Activated gamma-delta T cell treated with anti-CD3 and anti-CD28 coated beads, Interleukin-2, amount 50 U/mL, for 16 hours (primary cell): Measurements from ENCODE around the gene MEF2A.
"Not testable (repeated sequence)": the region's sequence is repeated elsewhere in the genome, so short reads cannot be mapped to it uniquely, and the experiment has no call there.

ENCODE experiments used
- DNase-seq: peaks from one replicate; pipeline ENCODE4 v3.0.0-alpha.2; 2020; ENCODE audit warnings: low read depth

Gene MEF2A

DNA sequence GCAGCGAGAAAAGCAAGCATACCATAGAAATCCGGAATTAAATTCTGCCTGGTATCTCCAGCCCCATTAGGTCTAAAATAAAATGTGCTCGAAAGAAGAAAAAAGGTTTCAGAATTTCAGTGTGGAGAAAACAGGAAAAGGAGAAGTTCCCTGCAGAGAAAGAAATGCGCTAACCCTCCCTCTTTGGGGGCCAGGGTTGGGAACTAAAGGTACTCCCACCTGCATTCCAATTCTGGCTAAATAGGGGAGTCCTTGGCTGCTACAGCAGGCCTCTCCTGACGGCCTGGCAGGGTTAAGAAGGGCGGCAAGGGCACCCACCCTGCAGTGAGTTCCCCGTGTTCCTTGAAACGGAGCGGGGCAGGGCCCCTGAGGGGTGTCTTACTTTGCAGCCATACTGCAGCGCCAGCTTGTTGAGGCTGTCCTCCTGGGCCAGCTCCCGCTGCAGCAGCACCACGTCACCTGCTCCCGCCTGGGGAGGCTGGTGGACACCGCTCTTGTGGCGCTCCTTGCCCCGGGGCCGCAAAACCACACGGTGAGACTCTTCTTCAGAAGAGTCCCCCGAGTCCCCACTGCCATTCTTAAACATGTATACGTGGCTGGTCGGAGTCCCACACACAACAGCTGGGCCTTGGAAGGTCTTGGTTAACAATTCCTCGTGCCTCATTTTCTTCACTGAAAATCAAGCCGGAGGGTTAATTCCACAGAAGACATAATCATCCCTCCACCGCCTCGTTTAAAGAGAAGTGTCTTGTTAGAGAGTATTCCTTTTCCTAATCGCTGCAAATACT is 165.7 kb downstream of the MEF2A start:
- DNase-seq = no peak

DNA sequence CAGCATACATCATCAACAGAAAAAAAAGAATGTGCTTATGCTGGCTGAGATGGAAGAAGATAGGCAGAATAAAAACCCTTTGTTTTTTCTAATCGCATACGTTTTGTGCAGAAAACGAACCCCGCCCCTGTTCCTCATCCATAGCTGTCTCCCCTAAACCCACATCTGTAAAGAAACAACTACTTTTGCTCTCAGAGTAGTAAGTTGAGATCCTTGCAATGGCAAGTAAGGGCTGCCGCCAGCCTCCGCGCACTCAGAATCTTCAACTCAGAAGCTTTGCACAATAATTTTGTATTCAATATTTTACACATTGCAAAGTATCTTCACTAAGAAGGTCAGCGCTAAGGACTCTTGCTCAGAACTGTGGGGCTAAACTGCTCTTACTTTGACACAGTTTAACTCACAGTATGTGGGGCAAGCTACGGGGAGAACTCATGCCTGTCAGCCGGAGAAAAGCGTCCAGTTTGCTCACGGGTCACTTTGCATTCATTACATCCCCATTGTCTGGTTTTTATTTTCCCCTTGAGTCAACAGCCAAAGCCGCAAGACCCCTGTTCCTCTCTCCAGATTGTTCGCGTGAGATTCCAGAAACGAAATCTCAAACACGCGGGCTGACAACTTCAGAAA is 166.5 kb downstream of the MEF2A start:
- DNase-seq = no peak

DNA sequence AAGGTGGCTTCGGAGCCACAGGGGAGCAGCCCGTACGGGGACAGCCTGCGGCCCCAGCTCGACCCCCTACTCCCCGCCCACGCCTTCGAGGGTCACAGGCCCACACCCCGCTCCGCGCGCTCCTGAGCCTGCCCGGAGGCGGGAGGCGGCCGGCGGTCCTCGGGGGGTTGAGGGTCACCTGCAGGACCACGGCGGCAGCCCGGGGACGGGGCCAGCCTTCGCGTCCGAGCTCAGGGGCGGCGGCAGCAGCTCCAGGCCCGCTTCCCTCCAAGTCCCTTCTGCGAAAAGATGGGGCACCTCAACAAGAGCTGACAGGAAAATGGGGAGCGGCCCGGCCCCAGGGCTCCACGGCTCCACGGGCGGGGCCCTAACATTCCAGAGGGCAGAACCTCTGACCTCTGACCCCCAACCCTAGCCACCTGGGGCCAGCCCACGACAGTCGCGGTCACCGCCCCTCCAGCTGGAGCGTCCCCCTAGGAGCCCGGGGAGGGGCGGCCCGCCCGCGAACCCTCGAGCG is 167.0 kb downstream of the MEF2A start:
- DNase-seq = no peak

DNA sequence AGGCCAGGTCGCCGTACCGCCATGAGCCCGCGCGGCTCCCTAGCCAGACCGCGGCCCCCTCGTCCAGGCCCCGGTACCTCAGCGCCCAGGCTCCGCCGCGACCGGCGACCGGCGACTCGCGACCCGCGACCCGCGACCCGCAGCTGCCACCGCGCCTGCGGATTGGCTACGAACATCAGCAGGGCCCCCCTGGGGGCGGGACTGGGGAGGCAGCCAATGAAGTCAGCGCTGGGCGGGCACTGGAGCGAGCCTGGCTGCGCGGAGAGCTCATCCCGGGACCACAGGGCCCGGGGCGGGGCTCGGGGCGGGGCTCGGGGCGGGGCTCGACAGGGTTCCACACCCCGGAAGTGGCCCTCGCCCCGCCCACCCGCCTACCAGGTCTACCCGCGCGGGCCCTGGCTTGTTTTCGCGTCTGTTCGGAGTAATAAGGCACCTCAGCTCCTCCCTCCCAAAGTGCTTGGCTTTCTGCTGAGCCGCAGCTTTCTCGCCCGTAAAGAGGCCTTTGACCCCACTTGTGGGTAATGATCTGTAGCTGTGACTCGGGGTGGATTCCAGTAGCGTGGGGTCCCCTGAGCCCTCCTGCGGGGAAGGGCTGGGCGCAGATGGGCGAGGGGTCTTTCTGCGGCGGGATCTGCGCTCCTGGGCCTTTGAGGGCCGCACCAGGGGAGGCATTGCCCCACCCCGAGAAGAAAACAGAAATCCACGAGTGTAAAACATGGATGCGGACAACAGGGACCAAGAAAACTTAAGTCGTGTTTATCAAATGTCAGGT is 167.7 kb downstream of the MEF2A start, which contains the start of gene LYSMD4:
TSS of gene LYSMD4 (minus strand) at position 170 of the 772 bp plus-strand sequence. CDS start 1,438 bp downstream, outside the sequence.
- peak; percentile 99 for DNase-seq

DNA sequence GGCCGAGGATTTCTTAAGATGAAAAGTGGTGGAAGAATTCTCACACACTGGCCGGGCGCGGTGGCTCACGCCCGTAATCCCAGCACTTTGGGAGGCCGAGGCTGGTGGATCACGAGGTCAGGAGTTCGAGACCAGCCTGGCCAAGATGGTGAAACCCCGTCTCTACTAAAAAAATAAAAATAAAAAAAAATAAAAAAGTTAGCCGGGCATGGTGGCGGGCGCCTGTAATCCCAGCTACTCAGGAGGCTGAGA is 168.2 kb downstream of the MEF2A start:
- not testable (repeated sequence) for DNase-seq

DNA sequence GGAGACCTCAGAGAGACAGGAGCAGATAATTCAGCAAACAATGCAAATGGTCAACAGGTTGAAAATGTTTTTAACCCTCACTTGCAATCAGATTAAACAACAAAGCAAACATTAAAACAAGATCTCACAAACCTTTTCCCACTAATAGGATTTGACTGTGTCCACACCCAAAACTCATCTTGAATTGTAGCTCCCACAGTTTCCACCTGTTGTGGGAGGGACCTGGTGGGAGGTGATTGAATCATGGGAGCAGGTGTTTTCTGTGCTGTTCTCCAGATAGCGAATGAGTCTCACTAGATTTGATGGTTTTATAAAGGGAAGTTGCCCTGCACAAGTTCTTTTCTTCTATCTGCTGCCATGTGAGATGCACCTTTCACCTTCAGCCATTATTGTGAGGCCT is 168.8 kb downstream of the MEF2A start:
- no peak for DNase-seq

DNA sequence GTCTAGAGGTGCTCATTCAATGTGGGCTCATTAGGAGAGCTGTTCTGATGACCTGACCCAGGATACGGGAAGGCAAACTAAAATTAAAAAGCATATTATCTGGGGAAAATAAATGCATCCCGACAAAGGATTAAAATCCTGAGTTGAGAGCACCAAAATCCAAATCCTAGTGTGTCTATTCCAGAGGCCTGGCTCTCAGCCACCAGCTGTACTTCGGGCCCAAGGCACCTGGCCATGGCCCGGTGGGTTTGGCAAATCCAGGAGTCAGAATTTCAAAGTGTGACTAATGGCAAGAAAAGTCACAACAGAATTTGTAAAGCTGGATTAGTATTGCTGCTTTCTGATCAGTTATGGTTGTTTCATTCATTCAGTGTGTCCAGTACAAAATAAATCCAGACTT is 170.1 kb downstream of the MEF2A start:
- DNase-seq = no peak

DNA sequence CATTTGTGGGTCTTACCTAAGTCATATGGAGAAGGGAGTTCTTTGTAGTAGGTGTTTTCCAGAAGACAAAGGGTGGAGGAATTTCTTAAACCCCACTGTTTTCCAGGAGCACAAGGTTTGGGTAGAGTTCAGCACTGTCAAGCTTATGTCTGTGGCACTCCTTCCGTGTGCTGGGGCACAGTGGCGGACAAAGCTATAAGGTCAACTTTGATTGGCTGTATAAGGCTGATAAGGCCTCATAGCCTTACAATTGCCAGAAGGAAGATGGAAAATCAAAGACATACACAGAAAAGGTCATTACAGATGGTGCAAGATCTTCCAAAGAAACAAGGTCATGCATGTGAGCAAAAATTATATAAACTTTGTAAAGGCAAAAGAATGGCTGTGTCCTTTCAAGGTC is 170.9 kb downstream of the MEF2A start:
- no peak for DNase-seq

DNA sequence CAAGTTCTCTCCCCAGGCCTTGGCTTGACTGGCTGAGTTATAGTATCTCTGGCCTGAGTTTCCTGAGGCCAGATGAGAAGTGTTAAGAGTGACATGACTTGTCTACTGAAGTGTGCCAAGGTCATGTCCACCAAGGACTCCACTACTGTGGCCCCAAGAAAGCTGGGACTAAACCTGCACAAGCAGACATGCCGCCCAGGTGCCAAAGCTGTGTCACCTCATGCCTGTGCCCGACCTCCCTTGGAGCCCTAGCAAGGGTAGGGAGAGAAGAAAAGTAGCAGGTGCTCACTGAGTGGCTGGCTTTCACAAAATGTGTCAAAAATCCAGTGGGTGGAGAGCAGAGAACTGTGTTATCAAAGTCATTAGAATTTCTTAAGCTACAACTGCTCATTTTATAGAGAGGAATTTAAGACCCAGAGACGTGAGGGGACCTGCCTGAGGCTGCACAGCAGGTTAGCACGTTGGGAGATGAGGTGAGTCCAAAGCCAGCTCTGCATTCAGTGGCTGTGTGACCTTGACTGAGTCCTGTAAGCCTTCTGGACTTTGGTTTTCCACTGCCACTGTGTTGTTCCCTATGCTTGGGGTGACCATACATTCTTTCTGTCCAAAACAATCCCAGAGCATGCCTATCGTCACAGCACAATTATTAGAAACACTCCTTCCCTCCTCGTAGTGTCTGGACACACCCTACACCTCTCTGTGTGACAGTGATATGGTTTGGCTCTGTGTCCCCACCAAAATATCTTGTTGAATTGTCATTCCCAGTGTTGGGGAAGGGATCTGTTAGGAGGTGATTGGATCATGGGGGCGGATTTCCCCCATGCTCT is 172.4 kb downstream of the MEF2A start:
- DNase-seq = no peak

DNA sequence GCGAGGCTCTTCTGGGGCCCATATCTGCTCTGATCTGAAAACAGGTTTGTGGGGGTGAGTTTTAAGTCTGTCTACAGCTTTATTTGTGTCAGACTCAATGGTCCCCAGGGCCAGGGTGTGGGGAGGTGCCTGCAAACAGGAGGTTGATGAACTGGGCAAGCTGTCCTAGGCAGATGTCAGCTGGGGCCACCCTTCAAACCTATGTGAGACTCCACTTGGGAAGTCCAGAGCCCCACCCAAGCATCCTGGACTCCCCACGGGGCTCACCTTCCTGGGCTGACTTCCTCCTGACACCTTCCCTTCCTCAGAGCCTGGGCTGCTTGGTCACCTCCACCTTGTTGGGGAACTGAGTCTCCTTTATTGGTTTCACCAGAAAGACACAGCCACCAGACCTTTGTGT is 176.1 kb downstream of the MEF2A start:
- no peak for DNase-seq

DNA sequence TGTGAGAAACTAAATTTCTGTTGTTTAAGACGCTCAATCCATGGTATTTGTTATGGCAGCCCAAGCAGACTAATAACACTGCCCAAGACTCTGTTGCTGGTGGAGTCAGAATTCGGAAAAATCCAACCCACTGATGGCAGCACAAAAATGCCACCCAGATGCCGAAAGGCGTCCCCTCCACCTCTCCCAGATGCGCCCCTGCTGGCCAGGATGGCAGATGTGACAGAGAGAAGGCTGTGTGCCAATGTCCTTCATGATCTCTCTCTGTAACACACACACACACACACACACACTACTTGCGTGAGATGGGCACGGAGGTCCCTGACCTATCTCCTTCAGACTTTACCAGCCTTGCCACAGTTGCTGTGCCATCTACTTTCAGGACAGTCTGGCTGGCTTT is 178.4 kb downstream of the MEF2A start:
- no peak for DNase-seq

DNA sequence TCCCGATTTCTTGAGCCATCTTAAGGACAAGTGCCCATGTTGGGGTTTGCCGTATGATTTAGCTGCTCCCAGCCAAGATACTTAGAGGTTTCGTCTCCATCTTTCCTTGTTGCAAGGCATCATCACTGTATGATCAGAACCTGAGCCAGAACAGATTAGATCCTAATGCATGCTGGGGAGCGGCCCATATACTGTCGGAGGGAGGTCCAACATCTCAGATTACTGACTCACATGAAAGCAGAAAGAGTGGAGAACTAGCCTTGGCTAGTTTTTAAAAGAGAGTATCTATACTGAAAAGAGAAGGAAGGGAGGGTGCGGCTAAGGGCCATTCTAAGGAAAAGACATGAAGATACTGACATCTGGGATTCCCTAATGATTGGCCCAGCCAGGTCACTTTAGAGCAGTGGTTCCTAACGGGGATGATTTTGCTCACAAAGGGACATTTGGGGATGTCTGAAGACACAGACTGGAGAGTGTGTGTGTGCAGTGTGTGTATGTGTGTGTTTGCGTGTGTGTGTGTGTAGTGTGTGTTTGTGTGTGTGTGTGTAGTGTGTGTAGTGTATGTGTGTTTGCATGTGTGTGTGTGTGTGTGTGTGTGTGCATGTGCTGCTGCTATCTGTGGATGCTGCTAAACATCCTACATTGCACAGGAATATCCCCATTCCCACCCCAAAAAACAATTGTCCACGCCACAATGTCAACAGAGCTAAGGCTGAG is 179.7 kb downstream of the MEF2A start:
- DNase-seq = no peak

DNA sequence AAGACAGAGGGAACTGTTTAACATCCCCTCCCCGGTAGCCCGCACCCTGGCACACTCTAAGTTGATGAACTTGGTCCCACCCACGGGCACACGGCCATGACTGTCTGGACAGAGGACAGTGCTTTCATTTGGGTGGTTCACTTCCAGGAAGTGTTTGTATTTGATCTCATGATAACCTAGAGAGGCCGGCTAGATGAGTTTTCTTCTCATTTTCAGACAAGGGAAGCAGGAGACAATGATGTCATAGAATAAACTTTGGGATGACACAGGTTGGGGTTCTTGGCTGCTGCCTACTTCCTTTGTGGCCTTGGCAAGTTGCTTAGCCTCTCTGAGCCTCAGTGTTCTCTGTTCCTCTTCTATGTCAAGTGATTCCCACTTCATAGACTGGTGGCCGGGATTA is 183.6 kb downstream of the MEF2A start:
- no peak for DNase-seq

DNA sequence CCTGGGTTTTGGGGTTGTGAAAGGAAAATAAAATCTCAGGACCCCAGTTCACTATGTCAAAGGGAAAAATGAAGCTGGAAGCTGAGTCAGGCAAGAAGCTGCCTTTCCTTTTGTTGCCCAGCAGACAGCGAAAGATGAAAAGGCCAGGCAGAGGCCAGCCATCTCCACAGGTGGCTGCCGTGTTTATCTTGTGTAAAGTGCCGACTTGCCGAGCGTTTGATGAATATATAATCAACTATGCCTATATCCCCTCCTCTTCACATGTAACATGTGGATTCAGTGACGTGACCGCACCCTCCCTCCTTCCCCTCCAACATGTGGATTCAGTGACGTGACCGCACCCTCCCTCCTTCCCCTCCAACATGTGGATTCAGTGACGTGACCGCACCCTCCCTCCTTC is 184.5 kb downstream of the MEF2A start:
- not testable (repeated sequence) for DNase-seq

DNA sequence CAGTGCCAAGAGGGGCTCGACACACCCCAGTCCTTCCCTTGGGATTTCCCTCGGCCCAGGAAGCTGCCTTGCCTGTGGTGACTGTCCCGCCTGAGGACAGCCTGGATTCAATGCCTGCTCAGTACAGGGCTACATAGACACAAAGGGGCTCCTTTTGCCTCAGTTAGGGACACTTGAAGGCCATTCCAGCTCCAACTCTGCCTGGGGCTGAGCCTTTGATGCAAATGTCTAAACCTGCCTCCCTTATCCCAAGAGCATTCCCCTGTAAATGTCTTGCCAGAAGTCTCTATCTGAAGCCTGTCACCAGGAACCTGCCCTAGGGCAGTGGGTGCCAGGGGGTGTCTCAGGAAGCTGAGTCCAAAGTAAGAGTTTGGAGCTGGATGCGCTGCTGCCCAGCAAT is 186.8 kb downstream of the MEF2A start:
- DNase-seq = no peak

DNA sequence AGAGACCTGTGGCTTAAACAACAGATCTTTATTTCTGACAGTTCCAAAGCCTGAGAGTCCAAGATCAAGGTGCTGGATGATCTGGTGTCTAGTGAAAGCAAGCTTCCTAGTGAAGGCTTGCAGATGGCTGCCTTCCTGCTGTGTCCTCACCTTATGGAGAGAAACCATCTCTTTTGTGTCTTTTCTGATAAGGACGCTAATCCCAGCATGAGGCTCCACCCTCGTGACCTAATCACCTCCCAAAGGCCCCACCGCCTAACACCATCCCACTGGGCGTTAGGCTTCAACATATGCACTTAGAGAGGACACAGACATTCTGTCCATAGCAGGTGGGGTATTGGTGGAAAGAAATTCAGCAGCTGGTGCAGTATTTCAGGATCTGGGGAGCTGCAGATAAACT is 187.3 kb downstream of the MEF2A start:
- no peak for DNase-seq

DNA sequence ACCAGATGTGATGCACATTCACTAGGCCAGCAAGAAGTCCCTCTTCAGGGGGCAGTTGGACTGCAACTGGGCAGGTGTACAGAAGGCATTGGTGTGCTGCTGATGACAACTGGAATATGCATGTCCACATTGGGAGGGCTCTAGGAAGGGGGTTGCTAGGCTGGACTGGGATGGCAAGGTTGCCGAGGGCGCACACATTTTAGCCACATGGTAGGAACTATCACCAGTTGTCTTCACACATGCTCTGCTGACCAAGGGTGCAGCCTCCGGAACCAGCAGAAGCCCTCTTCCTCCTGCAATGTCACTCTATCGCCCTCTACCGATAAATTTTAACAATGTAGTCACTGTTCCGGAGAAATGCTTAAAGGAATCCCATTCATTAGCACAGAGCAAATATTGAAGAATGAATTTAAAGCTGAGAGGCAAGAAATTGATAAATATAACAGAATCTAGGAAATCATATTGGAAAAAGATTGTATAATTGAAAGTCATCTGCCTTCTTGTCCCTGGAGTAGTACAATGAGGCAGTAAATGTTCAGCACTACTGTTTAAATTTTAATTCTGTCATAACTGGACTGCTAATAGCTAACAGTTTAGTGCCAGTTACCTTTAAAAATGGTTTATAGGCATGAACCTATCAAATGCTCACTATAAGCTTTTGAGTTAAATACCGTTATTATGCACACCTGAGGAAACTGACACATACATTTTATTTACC is 190.1 kb downstream of the MEF2A start:
- peak; percentile 12 for DNase-seq

DNA sequence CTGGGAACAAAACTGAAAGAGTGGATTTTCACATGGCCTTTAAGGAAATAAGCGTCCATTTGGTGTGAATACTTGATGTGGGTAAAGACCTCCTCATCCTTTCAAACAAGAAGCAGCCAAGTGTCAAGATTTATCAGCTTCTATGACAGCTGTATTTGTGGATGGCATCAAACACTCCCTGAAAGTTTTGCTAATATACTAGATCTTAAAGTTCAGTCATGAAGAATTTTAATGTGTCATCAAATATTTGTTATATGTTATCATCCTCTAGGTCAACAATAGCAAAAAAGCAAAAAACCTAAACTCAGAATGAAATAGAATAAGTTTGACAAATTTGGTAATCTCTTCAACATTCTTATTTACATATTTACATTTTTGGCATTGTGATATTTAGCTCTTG is 196.5 kb downstream of the MEF2A start:
- no peak for DNase-seq

DNA sequence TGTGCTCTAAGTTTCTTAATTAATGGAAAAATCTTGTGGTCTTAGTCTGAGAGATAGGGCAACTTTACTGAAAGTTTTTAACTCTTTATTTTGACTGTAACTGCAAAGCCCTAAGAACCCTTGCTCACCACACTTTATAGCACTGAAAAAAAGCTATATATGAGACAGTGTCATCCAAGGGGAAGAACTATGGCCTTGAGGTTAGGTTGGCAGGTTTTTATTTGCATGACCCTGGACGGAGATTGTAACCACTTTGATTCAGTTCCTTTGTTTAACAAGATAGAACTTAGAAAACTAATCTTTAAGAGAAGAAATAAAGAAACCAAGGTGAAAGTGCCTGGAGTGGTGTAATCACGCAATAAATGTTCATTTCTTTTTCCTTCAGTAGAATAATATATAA is 198.0 kb downstream of the MEF2A start:
- DNase-seq = no peak

DNA sequence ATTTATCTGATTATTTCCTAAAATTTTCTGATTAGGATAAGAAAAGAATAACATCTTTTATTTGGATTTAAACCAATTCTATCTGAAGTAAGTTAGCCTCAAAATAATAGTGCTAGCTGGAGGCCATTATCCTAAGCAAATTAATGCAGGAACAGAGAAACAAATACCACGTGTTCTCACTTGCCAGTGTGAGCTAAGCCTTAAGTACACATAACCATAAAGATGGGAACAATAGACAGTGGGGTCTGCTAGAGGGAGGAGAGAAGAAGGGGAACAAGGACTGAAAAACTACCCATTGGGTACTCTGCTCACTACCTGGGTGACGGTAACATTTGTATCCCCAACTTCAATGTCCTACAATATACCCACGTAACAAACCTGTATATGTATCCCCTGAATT is 198.7 kb downstream of the MEF2A start:
- no peak for DNase-seq
